Measurements from ENCODE around the gene DRC3.
"Not testable (repeated sequence)": the region's sequence is repeated elsewhere in the genome, so short reads cannot be mapped to it uniquely, and the experiment has no call there.

DRC3 gene, protein sequence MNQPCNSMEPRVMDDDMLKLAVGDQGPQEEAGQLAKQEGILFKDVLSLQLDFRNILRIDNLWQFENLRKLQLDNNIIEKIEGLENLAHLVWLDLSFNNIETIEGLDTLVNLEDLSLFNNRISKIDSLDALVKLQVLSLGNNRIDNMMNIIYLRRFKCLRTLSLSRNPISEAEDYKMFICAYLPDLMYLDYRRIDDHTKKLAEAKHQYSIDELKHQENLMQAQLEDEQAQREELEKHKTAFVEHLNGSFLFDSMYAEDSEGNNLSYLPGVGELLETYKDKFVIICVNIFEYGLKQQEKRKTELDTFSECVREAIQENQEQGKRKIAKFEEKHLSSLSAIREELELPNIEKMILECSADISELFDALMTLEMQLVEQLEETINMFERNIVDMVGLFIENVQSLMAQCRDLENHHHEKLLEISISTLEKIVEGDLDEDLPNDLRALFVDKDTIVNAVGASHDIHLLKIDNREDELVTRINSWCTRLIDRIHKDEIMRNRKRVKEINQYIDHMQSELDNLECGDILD

DNA sequence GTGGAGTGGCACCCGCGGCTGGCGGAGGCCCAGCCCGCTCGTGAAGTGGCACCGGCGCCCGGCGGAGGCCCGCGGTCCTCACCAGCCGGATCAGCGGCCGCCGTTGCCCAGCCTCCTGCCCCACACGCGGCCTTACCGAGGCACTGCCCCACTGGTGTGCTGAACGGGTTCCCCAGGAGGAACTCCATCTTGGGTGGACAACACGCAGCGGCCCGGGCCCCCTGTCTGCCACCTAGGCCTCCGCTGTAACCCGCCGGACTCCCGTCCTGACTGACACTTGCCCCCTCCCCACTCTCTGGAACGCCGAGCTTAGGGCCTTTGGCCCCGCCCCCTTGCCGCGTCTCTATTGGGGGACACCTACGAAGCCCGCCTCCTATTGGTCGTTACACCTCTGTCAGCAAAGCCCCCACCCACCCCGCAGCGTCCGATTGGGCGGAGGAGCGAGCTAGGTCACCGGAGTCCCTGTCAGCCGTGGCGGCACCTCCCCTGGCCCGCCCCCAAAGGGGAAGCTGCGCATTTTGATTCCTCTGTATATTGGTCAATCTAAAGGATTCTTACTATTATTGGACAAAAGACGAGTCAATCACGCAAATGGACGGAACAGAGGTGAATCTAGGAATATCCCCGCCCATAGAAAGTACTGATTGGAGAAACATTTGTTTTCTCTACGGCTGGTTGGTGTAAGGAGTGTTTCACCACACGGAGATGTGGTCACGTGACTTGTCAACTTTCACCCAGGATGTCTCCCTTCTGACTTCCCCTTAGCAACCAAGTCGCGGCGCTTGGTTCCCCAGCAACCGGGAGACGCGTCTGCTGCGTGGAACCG lies at the start of gene DRC3, which contains the start of gene TOM1L2:
Gene DRC3, plus strand, starts transcription at position 737 of the 826 bp plus-strand sequence. CDS start 4,737 bp downstream, outside the sequence.
Gene TOM1L2, minus strand, starts transcription at position 275 of the 826 bp plus-strand sequence. Its CDS starts 87 bp downstream, at position 188.
- DNase-seq: peak; percentile 94

DNA sequence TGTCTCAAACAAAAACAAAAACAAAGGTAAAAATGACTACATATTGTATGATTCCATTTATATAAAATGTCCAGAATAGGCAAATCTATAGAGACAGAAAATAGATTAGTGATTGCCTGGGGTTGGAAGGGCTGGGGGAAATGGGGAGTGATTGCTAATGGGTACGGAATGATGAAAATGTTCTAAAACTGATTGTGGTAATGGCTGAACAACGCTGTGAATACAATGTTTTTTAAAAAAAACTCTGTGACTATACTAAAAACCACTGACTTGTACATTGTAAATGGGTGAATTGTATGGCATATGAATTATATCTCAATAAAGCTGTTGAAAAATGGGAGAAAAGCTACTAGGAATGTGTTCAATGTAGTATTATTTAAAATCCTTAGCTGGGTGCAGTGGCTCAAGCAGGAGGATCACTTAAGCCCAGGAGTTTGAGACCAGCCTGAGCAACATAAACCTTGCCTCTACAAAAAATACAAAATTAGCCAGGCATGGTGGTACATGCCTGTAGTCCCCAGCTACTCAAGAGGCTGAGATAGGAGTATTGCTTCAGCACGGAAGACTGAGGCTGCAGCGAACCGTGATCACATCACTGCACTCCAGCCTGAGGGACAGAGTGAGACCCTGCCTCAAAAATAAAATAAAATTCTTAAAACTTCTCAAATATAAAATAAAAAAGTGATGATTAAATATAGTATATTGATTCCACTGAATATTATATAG lies 48.4 kb upstream of the DRC3 start:
- no peak for DNase-seq

DNA sequence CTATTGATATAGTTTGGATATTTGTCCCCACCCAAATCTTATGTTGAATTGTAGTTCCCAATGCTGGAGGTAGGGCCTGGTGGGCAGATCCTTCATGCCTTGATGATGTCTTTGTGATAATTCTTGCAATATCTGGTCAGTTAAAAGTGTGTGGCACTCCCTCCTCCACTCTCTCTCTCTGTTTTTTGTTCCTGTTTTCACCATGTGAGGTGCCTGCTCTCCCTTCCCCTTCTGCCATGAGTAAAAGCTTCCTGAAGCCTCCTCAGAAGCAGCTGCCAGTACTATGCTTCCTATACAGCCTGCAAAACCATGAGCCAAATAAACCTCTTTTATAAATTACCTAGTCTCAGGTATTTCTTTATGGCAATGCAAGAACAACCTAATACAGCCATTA lies 47.8 kb upstream of the DRC3 start:
- no peak for DNase-seq

DNA sequence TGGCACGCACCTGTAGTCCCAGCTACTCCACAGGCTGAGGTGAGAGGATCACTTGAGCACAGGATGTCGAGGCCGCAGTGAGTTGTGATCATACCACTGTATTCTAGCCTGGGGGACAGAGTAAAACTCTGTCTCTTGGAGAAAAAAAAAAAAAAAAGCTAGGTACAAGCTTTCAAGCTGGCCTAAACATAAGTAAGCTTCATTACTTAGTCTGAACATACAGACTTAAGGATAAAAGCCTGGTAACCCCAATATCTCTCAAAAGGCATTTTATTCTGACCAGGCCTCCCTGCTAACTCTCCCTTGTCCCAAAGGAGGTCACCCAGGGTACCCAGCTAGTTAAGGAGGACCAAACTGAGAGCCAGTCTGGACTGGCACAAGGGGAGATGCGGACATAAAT lies 46.6 kb upstream of the DRC3 start:
- no peak for DNase-seq

DNA sequence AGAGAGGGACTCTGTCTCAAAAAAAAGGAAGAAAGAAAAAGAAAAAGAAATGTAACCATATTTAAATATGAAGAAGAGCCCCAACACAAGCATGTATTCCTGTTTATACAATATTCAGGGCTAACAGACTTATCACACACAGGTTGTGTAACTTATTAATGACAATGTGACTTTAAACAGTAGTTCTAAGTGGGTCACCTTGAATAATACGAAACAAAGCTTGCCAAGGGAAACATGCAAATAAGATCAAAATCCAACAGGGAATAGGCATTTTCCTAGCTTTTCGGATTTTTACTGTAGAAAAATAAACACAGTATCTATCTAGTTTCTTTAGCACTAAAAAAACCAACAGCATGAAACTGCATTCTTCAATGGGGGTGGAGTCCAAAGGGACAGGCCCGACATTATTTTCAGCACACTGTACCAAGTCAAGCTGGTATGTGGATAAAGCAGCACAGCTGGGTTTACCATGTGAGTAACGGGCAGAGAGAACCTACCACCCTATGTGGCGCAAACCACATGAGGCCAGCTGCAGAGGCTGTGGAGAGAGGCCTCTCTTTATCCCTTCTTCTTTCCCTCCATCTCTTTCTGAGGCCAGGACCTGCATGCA lies 45.7 kb upstream of the DRC3 start:
- DNase-seq: no peak

DNA sequence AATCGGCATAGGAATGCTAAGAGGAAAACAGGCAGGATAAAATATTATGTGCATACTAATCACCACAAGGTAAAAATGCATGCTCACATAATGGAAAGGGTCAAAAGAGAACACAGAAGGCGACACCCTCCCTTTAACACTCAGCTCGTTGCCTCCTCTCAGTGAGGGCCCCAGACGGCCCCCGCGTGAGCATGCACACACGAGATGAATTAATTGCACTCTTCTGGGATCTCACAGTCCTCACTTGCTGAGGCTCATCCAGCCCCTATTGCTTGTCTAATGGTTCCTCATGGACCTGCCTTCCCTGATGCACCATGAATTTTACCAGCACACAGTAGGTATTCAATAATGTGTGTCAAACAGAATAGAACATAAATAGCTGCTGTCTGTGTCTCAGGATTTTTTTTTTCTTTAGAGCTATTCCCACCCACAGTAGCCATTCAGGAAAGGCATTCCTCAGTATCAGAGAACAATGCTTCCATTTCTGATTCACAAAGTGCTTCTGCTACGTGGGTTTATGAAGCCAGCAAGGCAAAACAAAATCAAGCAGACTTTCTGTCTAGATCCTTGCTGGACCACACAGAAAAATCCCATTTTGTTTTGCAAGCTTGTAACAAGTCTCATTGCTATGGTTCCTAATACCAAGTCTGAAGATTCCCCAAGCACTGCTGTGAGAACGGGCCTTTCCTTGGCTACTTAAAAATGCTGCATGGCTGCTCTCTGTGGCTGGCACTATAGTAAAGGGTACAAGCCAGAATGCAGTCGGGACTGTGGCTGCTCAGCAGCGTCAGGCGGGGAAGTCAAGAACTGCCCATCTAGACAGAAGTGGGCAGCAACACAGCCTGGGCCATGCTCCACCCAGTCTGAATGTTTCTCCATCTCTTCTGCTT lies 44.0 kb upstream of the DRC3 start:
- no peak for DNase-seq

DNA sequence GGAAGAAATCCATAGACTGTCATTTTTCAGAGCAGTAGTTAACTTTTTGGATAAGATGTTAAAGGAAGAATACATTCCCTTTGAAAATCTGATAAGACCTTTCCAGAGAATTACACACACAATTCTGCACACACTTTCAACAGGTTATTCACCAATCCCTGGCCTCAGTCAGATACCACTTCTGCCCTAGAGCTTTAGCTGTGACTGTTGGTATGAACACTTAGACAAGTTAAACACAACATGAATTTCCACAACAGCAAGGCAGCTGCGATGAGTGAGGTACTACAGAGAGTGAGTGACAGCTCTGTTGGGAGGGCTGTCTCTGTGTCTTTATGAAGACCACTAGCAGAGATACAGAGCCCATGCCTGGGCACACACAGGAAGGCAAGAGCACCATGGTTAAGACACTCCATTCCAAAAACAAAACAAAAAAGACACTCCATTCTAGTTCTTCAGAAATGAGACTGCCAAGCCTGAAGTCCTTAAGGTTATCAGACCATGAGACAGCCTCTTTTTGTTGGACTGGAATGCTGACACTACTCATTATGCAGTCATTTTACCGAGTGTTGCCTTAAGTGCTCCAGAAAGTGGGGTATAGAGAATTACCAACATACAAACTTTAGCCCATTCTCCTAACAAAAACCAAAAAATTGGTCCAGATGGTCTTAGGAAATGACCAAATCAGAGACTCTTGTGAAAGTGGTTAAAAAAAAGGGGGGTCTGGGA lies 42.8 kb upstream of the DRC3 start:
- DNase-seq: no peak

DNA sequence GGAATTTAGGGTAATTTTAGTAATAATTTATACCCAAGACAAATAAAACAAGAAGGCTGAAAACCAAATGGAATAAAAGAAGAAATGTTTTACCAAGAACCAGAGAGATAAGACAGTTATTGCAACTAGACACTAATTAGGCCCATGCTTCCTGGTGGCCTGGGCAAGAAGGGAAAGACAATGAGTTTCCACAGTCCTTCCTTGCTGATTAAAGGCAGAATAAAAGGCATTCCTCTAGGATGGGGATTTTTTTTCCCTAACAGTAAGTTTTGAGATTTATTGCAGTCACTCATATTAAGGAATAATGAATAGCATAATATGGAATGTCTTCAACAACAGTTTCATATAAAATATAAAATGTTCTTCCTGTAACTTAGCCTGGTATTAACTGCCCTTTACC lies 42.0 kb upstream of the DRC3 start:
- DNase-seq: no peak

DNA sequence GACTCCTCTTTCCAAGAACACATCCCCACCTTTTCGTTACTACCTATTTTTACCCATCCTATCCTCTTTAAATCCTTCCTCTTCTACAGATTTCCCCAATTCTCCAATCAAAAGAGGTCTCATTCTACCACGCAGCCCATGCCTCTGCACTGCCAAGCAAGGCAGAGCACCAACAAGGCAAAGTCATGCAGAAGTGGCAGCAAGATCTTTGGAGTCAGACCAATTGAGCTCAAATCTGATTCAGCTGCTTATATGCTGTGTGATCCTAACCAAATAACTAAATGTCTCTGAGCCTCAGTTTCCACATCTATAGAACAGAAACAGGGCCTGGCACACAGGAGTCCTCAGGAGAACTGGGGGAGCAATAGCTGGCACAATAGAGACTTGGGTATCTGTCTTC lies 41.5 kb upstream of the DRC3 start:
- DNase-seq: no peak

DNA sequence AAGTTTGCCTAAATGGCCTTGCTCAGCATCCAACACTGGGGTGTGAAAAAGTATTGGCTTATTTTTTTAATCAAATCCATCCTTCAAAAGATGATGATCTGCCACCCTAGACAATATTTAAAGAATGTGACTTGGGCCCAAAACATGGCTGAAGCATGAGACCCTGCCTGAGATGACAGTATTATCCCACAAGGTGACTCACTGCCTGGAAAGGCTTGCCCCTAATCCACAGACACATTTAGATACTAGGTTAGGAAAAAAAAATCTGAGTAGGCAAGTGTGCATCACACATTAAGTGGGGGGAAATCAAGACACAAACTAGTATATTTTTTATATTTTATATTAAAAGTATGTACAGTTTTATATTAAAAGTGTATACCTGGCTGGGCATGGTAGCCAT lies 38.9 kb upstream of the DRC3 start:
- DNase-seq: no peak

DNA sequence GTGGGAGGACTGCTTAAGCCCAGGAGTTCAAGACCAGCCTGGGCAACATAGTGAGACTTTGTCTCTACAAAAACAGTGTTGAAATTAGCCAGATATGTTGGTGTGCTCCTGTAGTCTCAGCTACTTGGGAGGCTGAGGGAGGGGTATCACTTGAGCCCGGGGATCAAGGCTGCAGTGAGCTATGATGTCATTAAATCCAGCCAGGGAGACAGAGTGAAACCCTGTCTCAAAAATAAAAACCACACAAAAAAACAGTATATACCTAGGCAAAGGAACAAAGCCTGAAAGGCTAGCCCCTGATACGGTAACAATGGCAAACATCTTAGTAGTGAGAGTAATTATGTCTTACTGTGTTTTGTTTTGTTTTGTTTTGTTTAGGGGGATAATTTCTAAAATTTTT lies 38.4 kb upstream of the DRC3 start:
- no peak for DNase-seq

DNA sequence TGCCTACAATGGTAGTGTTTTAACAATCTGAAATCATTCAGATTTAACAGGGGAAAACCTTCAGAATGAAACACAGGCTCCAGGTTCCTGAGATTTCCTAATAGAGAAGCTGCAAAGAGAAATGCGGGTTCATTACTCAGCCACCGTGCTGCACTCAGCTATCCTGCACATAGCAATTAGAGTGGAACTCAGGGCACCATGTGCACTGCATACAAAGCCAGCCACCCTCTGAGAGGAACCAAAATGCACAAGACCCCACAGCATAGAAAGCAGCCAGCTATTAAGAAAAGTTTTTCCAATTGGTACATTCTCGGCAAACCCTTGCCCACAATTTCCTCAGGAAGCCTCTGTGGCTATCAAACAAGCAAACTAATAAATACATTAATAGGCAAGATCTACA lies 37.9 kb upstream of the DRC3 start:
- DNase-seq: no peak

DNA sequence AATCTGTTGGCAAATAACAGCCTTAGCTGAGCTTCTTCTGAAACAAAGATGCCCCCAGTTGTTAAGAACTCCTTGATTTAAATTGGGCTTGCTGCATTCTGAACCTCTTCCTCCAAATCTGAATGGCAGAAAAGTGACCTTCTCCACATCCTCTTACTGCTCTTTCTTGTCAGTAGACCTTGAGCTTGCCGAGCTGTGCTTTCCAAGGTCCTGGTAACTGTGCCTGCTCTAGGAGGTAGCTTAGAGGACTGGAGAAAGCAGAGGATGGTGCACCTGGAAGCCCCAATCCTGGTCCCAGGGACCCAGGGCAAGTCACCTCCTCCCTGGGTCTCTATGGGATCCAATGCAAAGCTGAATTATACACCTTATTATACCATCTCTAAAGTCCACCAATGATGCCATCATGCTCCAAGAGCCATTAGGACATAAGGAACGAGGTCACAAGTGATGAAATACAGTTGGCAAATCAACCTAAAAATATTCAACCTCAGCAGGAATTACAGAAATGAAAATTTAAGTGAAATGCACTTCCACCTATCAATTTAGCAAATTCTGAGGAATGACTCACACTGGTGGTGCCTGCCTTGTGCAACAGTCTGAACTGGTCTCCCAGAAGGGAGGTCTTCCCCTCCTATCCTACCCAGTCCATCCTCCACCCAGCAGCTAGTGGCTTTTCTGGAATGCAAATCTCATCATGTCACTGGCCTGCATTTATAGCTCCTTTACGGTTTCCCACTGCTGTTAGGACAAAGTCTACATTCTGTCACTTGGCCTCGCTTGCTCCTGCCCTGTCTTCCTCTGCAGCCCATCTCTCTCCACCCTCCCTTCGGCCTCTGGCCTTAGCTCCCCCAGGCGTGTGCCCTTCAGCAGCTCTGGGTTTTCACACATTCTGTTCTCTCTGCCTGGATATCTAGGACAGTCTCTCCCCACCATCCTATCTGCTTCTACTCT lies 37.1 kb upstream of the DRC3 start:
- DNase-seq: no peak

DNA sequence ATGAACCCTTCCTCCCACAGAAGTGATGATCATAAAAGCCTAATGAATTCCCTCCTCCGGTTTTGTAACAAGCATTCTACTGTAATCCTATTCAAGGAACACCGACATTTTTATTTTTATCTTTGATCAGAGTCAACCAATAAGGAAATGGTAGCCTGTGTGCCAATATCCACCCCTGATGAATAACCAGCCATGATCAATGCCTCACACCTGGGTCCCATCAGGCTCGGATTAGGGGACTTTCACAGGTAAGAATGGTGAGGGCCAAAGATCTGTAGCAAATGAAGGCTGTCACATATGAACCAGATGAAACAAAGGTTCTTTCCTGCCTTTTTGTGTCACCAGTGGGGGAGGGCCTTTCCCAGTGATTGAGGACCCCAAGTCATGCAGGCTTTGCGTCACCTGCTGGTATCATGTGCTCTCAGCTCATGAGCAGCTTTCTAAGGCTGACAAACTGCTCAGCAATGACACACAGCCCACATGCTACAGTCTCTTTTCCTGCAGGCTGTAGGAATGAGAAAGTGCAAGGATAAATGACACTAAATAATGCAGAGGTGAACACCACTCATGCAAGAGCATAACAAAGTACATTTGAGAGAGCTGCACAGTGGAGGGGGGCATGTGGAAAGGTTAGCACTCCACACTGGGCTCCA lies 35.3 kb upstream of the DRC3 start:
- no peak for DNase-seq

DNA sequence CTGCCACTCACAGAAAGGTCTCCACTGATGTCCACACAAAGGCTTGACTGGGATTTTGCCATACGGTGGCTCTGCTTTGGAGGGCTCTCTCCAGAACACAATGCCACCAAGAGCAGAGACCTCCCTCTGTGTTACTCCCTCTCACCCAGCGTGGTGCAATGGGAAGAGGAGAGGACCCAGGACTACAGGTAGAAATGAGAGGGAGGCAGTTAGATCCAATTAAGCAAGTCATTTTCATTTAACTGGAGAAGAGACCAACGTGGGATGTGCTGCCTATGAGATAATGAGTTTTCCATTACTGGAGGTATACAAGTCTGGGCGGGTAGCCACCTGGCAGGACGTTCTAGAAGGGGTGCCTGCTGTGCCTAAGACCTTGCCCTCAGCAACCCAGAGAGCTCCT lies 34.7 kb upstream of the DRC3 start:
- DNase-seq: no peak

DNA sequence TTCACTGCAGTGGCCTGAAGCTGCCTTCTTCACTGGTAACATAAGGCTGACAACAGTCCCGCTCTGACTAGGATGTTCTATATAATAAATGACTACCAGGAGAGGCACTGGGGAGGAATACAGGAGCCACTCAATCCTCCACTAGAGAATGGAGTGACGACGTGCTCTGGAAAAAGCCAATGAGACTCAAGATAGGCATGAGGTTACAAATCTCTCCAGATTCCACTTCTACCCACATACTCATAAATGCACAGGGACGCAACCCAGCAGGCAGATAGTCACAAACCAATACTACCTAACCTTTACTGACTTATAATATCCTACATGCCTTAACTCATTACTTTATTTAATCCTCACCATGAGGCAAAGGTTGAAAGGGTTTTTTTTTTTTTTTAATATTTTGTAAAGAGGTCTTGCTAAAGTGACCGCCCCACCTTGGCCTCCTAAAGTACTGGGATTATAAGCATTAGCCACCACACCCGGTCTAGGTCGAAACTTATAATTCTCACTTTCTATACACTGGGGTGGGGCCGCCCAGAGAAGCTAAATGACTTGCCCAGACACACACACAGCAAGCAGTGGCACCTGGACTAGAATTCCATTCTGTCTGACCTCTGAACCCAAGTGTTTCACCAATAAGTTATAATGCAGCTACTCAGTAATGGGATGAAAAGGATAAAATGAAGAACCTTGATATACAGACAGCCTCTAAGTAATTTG lies 34.1 kb upstream of the DRC3 start:
- DNase-seq: no peak

DNA sequence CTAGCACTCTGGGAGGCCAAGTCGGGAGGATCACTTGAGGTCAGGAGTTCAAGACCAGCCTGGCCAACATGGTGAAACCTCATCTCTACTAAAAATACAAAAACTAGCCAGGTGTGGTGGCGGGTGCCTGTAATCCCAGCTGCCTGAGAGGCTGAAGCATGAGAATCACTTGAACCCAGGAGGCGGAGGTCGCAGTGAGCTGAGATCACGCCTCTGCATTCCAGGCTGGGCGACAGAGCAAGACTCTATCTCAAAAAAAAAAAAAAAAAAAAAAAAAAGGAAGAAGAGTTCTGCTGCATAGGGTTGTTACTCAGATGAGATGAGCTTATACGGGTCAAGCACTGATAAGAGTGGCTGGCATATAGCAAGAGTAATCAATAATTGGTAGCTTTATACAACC lies 32.7 kb upstream of the DRC3 start:
- not testable (repeated sequence) for DNase-seq

DNA sequence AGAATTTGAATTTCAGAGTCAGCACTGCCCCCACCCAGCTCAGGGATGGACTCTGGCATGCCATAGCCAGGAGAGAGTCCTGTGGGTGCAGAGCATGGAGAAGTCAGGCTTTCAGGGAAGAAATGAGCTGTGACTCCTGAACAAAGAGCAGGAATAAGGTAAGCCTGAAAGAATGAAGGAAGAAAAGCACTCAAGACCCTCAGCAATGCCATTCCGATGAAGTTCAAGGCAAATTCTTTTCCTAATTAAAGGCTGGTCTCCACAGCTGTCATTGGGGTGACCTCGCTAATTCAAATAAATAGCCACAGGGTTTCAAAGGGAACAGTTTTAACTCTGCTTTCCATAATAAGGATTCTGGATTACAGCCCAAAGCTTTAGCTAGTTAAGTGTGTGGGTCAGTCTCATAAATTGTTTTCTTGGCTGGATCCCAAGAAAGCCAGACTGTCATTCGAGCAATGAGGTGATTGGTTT lies 32.2 kb upstream of the DRC3 start:
- no peak for DNase-seq

All from 8988T (cell line).